Upper lobe of right lung (tissue), 1 donor: ENCODE data around the gene TGFBR3. TPM values are rescaled to one million over a fixed set of nuclear protein-coding genes. Genes with fewer than 3 reads are reported as not detected.

Experiments used
- ATAC-seq: fragments of 200-7000 bp; cut with Tn5 transposase; one replicate; pipeline ENCODE4 v1.9.1; 2020; ENCODE audit warnings: mild to moderate bottlenecking, moderate library complexity
- DNase-seq: peaks from one replicate; pipeline ENCODE4 v3.0.0-alpha.2; 2020
- H3K27ac ChIP-seq: fragments of 200-600 bp; one replicate; pipeline ENCODE4 v1.8.0; 2022
- H3K27me3 ChIP-seq: fragments of 200-600 bp; one replicate; pipeline ENCODE4 v1.8.0; 2022; ENCODE audit warnings: mild to moderate bottlenecking
- H3K36me3 ChIP-seq: fragments of 200-600 bp; one replicate; pipeline ENCODE4 v1.8.0; 2022
- H3K4me1 ChIP-seq: fragments of 200-600 bp; one replicate; pipeline ENCODE4 v1.8.0; 2022
- H3K4me3 ChIP-seq: fragments of 200-600 bp; one replicate; pipeline ENCODE4 v1.8.0; 2022; ENCODE audit warnings: mild to moderate bottlenecking
- H3K9me3 ChIP-seq: fragments of 200-600 bp; one replicate; pipeline ENCODE4 v1.8.0; 2022
- CTCF ChIP-seq: fragments of 200-600 bp; IDR thresholded peaks from one replicate; pipeline ENCODE4 v1.8.0; 2022; ENCODE audit warnings: antibody characterized with exemption
- intact Hi-C: fragments of 100-400 bp; cut with DNase I; formaldehyde crosslinking; loops from one replicate; pipeline ENCODE4 v1.11.0; 2022
- total RNA-seq: library from RNA; stranded (reverse); fragmentation: NEBNext Ultra II Directional; extraction: Animal tissue kit (Norgen Biotek cat#: 25700); gene quantifications from one replicate; pipeline ENCODE4 v1.2.1, GENCODE V29; 2021
- donor health status: DM: no; HTN: yes; CAD: no; lungs with severe emphysema.

The TGFBR3 gene
- total RNA-seq, 1 donor from 2014 or later = 55.9 TPM

GRCh38 chr1:91768786-91769725 is 116.9 kb downstream of the TGFBR3 start:
- Histone ChIP-seq H3K4me1 (no peaks in the 10 kb centered on the region), H3K9me3 (no peaks in the 10 kb centered on the region), H3K27me3 (no peaks in the 10 kb centered on the region), H3K36me3 (no peaks in the 10 kb centered on the region), H3K4me3 (no peak overlapping the region), H3K27ac (no peak overlapping the region)
- TF ChIP-seq CTCF = no peak
- intact Hi-C loops = no loop called here
- ATAC-seq = no peak
- DNase-seq = no peak

GRCh38 chr1:91768120-91768519 is 117.8 kb downstream of the TGFBR3 start:
- Histone ChIP-seq H3K4me1 (no peaks in the 10 kb centered on the region), H3K27me3 (no peaks in the 10 kb centered on the region), H3K4me3 (no peak overlapping the region), H3K27ac (no peak overlapping the region), H3K36me3 (no peaks in the 10 kb centered on the region), H3K9me3 (no peaks in the 10 kb centered on the region)
- intact Hi-C loops = no loop called here
- ATAC-seq = no peak
- no peak for DNase-seq
- TF ChIP-seq CTCF = no peak

GRCh38 chr1:91766883-91767282 is 119.1 kb downstream of the TGFBR3 start:
- H3K27ac ChIP-seq = no peak overlapping the region
- H3K27me3 ChIP-seq = no peaks in the 10 kb centered on the region
- peaks cover 6% of the 10 kb centered on the region for H3K4me1 ChIP-seq
- TF ChIP-seq CTCF = no peak
- no peak for ATAC-seq
- H3K9me3 ChIP-seq = no peaks in the 10 kb centered on the region
- H3K36me3 ChIP-seq = no peaks in the 10 kb centered on the region
- no peak for DNase-seq
- intact Hi-C loops = no loop called here
- H3K4me3 ChIP-seq = no peak overlapping the region

GRCh38 chr1:91765880-91766443 is 120.0 kb downstream of the TGFBR3 start:
- Histone ChIP-seq H3K27me3 (no peaks in the 10 kb centered on the region), H3K4me1 (peaks cover 9% of the 10 kb centered on the region), H3K27ac (no peak overlapping the region), H3K36me3 (no peaks in the 10 kb centered on the region), H3K9me3 (no peaks in the 10 kb centered on the region), H3K4me3 (no peak overlapping the region)
- intact Hi-C loops = no loop called here
- no peak for TF ChIP-seq CTCF
- DNase-seq (no peak), ATAC-seq (no peak)

GRCh38 chr1:91765293-91765692 is 120.7 kb downstream of the TGFBR3 start:
- peaks cover 9% of the 10 kb centered on the region for H3K4me1 ChIP-seq
- H3K27ac ChIP-seq = no peak overlapping the region
- H3K4me3 ChIP-seq = no peak overlapping the region
- intact Hi-C loops = no loop called here
- DNase-seq = no peak
- H3K9me3 ChIP-seq = no peaks in the 10 kb centered on the region
- no peak for TF ChIP-seq CTCF
- H3K27me3 ChIP-seq = no peaks in the 10 kb centered on the region
- no peaks in the 10 kb centered on the region for H3K36me3 ChIP-seq
- peak; percentile 26 for ATAC-seq
